H1 (cell line): ENCODE measurements around the gene HNRNPM. TPM values are rescaled to one million over a fixed set of nuclear protein-coding genes. Genes with fewer than 3 reads are reported as not detected.
"Not testable (repeated sequence)": the region's sequence is repeated elsewhere in the genome, so short reads cannot be mapped to it uniquely, and the experiment has no call there.

Experiments
- CTCF ChIA-PET: fragments of 300-600 bp; sonication (Branson Sonifier 250); formaldehyde crosslinking; loops from one replicate; lab custom pipeline; 2021; ENCODE audit not compliant: partially characterized antibody; lab: Charles Lee
- POLR2A ChIA-PET: fragments of 300-600 bp; sonication (Branson Sonifier 250); formaldehyde crosslinking; loops from one replicate; lab custom pipeline; 2021; ENCODE audit warnings: inconsistent platforms; ENCODE audit not compliant: partially characterized antibody; lab: Charles Lee
- DNase-seq, 2 experiments: peaks; one replicate each; pipeline versions ENCODE4 v3.0.0 to v3.0.0-alpha.2; 2010 to 2022; ENCODE audit warnings: low spot score in 2 of 2, low read depth in 1 of 2, mixed read lengths in 1 of 2
- FAIRE-seq: peaks from 2 replicates; lab custom pipeline; 2011; peaks lifted over from hg19 to GRCh38; lab: Jason Lieb, UNC
- H2AFZ ChIP-seq: 2 replicates; pipeline ENCODE4 v1.8.1; 2012; ENCODE audit warnings: low read length, inconsistent platforms
- H2AK5ac ChIP-seq: 2 replicates; pipeline ENCODE4 v1.6.1; 2013; ENCODE audit warnings: low read depth, low read length
- H2BK120ac ChIP-seq: replicated peaks from 2 replicates; pipeline ENCODE3; 2013; ENCODE audit warnings: low read depth, low read length, inconsistent platforms
- H2BK12ac ChIP-seq: 2 replicates; pipeline ENCODE4 v1.6.1; 2013; ENCODE audit warnings: low read depth, low read length
- H2BK15ac ChIP-seq: 2 replicates; pipeline ENCODE4 v1.6.1; 2013; ENCODE audit warnings: low read length
- H2BK20ac ChIP-seq: 2 replicates; pipeline ENCODE4 v1.6.1; 2013; ENCODE audit warnings: low read length
- H2BK5ac ChIP-seq: 2 replicates; pipeline ENCODE4 v1.6.1; 2013; ENCODE audit warnings: low read depth, low read length
- H3K14ac ChIP-seq: 2 replicates; pipeline ENCODE4 v1.6.1; 2013; ENCODE audit warnings: inconsistent platforms; ENCODE audit not compliant: insufficient read length
- H3K18ac ChIP-seq: 2 replicates; pipeline ENCODE4 v1.6.1; 2013; ENCODE audit warnings: low read length; ENCODE audit errors: extremely low read depth
- H3K23ac ChIP-seq: 2 replicates; pipeline ENCODE4 v1.6.1; 2013; ENCODE audit warnings: inconsistent platforms; ENCODE audit not compliant: insufficient read length
- H3K23me2 ChIP-seq: 2 replicates; pipeline ENCODE4 v1.6.1; 2013; ENCODE audit warnings: low read depth, low read length
- H3K27ac ChIP-seq: 2 replicates; pipeline ENCODE4 v1.6.1; 2011; ENCODE audit warnings: low read depth, low read length, inconsistent platforms
- H3K27me3 ChIP-seq, 4 experiments: replicated peaks in 1 of 4; 1 replicate in 1 of 4; 2 replicates in 3 of 4; pipeline versions ENCODE4 v1.6.1 to v1.8.1; 2011 to 2013; ENCODE audit warnings: low read length in 3 of 4, mild to moderate bottlenecking in 3 of 4, inconsistent platforms in 2 of 4, mixed read lengths in 2 of 4, moderate library complexity in 1 of 4; ENCODE audit not compliant: control insufficient read depth in 3 of 4, insufficient read depth in 3 of 4; ENCODE audit errors: extremely low read depth in 1 of 4
- H3K36me3 ChIP-seq, 4 experiments: 2 replicates each; pipeline versions ENCODE4 v1.6.1 to v1.8.1; 2011 to 2013; ENCODE audit warnings: mild to moderate bottlenecking in 4 of 4, low read length in 3 of 4, moderate library complexity in 2 of 4, control low read depth in 1 of 4, inconsistent platforms in 1 of 4; ENCODE audit not compliant: insufficient read depth in 4 of 4, control insufficient read depth in 2 of 4
- H3K4ac ChIP-seq: replicated peaks from 2 replicates; pipeline ENCODE3; 2013; ENCODE audit warnings: low read length, low read depth, mixed read lengths, inconsistent platforms; ENCODE audit not compliant: insufficient read length
- H3K4me1 ChIP-seq, 4 experiments: replicated peaks in 1 of 4; 1 replicate in 1 of 4; 2 replicates in 3 of 4; pipeline versions ENCODE4 v1.6.1 to v1.8.1; 2011 to 2013; ENCODE audit warnings: low read length in 3 of 4, inconsistent platforms in 2 of 4, mixed read lengths in 1 of 4; ENCODE audit not compliant: insufficient read depth in 4 of 4, control insufficient read depth in 3 of 4
- H3K4me2 ChIP-seq, 2 experiments: 2 replicates each; pipeline versions ENCODE4 v1.6.1 to v1.8.1; 2011 to 2013; ENCODE audit warnings: low read depth in 2 of 2, low read length in 2 of 2, control low read depth in 1 of 2, inconsistent platforms in 1 of 2, mild to moderate bottlenecking in 1 of 2; ENCODE audit not compliant: insufficient read depth in 1 of 2
- H3K4me3 ChIP-seq, 4 experiments: fragments of 200-600, 300-600 bp in 1 of 4; sonication (generic), shearing (Covaris generic), sonication (Bioruptor Twin) in 1 of 4; 2 replicates each; pipeline versions ENCODE4 v1.5.1 to v1.8.1; 2011 to 2016; ENCODE audit warnings: low read length in 4 of 4, low read depth in 3 of 4, control low read depth in 2 of 4, inconsistent platforms in 2 of 4, mild to moderate bottlenecking in 2 of 4, mixed read lengths in 1 of 4, moderate library complexity in 1 of 4; ENCODE audit not compliant: insufficient read depth in 2 of 4; ENCODE audit errors: extremely low read depth in 1 of 4
- H3K56ac ChIP-seq: replicated peaks from 2 replicates; pipeline ENCODE3; 2013; ENCODE audit warnings: low read depth, mild to moderate bottlenecking, mixed read lengths, low read length, inconsistent platforms; ENCODE audit not compliant: insufficient read length
- H3K79me1 ChIP-seq: 2 replicates; pipeline ENCODE4 v1.6.1; 2013; ENCODE audit warnings: low read depth, low read length, control low read depth
- H3K79me2 ChIP-seq, 2 experiments: 2 replicates each; pipeline versions ENCODE4 v1.6.1 to v1.8.1; 2012 to 2013; ENCODE audit warnings: low read length in 2 of 2, mild to moderate bottlenecking in 2 of 2, inconsistent platforms in 1 of 2; ENCODE audit not compliant: insufficient read depth in 2 of 2, control insufficient read depth in 1 of 2
- H3K9ac ChIP-seq, 4 experiments: replicated peaks in 1 of 4; 1 replicate in 1 of 4; 2 replicates in 3 of 4; pipeline versions ENCODE4 v1.6.1 to v1.8.1; 2011 to 2013; ENCODE audit warnings: low read depth in 3 of 4, low read length in 3 of 4, control low read depth in 2 of 4, mild to moderate bottlenecking in 2 of 4, moderate library complexity in 2 of 4, inconsistent platforms in 1 of 4; ENCODE audit errors: extremely low read depth in 1 of 4
- H3K9me3 ChIP-seq, 2 experiments: 2 replicates each; pipeline versions ENCODE4 v1.6.1 to v1.8.1; 2012 to 2013; ENCODE audit warnings: mild to moderate bottlenecking in 2 of 2, moderate library complexity in 2 of 2, control low read depth in 1 of 2, inconsistent platforms in 1 of 2, low read depth in 1 of 2, low read length in 1 of 2, mixed read lengths in 1 of 2; ENCODE audit not compliant: insufficient read depth in 2 of 2
- H4K20me1 ChIP-seq, 2 experiments: replicated peaks in 1 of 2; 2 replicates each; pipeline versions ENCODE3 to v1.8.1; 2011 to 2013; ENCODE audit warnings: inconsistent platforms in 2 of 2, low read length in 2 of 2, mild to moderate bottlenecking in 1 of 2; ENCODE audit not compliant: insufficient read depth in 2 of 2, control insufficient read depth in 1 of 2
- H4K5ac ChIP-seq: 2 replicates; pipeline ENCODE4 v1.6.1; 2013; ENCODE audit warnings: low read length, low read depth, mixed read lengths, inconsistent platforms; ENCODE audit not compliant: insufficient read length
- H4K8ac ChIP-seq: 2 replicates; pipeline ENCODE4 v1.8.0; 2013; ENCODE audit warnings: mild to moderate bottlenecking, moderate library complexity, low read length, inconsistent platforms; ENCODE audit not compliant: insufficient read depth; ENCODE audit errors: extremely low read depth
- H4K91ac ChIP-seq: replicated peaks from 2 replicates; pipeline ENCODE3; 2013; ENCODE audit warnings: low read length, mixed read lengths, inconsistent platforms; ENCODE audit not compliant: insufficient read length
- WGBS, 2 experiments: shearing (Covaris generic) in 1 of 2; methylation state at CpG; one replicate each; pipeline versions ENCODE4 v1.1.6 to v1.1.7; 2013 to 2015; ENCODE audit warnings: low lambda C conversion rate in 2 of 2, mixed read lengths in 2 of 2, inconsistent platforms in 1 of 2, low coverage in 1 of 2, missing lambda C conversion rate in 1 of 2; ENCODE audit not compliant: insufficient replicate concordance in 2 of 2, insufficient coverage in 1 of 2, insufficient read length in 1 of 2; ENCODE audit errors: extremely low coverage in 1 of 2, missing lambda C conversion rate in 1 of 2; 5-methylcytosine and 5-hydroxymethylcytosine counted together
- polyA plus RNA-seq, 7 experiments: library from polyadenylated mRNA; depleted of rRNA in 3 of 7; stranded (reverse) in 5 of 7; unstranded in 2 of 7; fragments of >200 nt in 5 of 7; fragments of 200-250 nt in 2 of 7; gene quantifications; 1 replicate in 5 of 7; 2 replicates in 1 of 7; 4 replicates in 1 of 7; pipeline versions ENCODE4 v1.2.1 to v1.2.3, GENCODE V29; 2011 to 2013; ENCODE audit warnings: missing spikeins in 2 of 7, mixed read lengths in 2 of 7
- total RNA-seq: library from RNA; stranded (reverse); fragmentation: NEBNext Ultra II Directional; extraction: Animal tissue kit (Norgen Biotek cat#: 25700); gene quantifications from 2 replicates; pipeline ENCODE4 v1.2.1, GENCODE V29; 2021

Gene HNRNPM
- total and polyA plus RNA-seq, 2 of the 8 experiments (the other 6 are each of a cell fraction or from before 2014, with no cell fraction given): 375 to 474 TPM

GRCh38 chr19:8425331-8425730 is 19.4 kb upstream of the HNRNPM start:
- not testable (repeated sequence) for FAIRE-seq

More at GRCh38 chr19:8425331-8425730, 19.4 kb upstream of the HNRNPM start:
- H3K56ac ChIP-seq, H3K36me3 ChIP-seq, H4K20me1 ChIP-seq, H3K79me1 ChIP-seq, H2BK20ac ChIP-seq, H4K91ac ChIP-seq, H3K4me2 ChIP-seq, H3K23me2 ChIP-seq, H3K4me1 ChIP-seq, H3K9me3 ChIP-seq, H3K4ac ChIP-seq, H2BK120ac ChIP-seq, H2AFZ ChIP-seq, H3K14ac ChIP-seq, H3K23ac ChIP-seq, H2BK5ac ChIP-seq, H4K8ac ChIP-seq, H2BK12ac ChIP-seq, H3K9ac ChIP-seq, H3K79me2 ChIP-seq, H3K4me3 ChIP-seq, H3K27me3 ChIP-seq, H3K18ac ChIP-seq, DNase-seq, H3K27ac ChIP-seq, H2BK15ac ChIP-seq, H4K5ac ChIP-seq, H2AK5ac ChIP-seq: not testable (repeated sequence)
- ChIA-PET POLR2A (interaction anchor here (0.9 kb wide), 1 partner anchor 72 kb away, joined by 3 read pairs; no protein-coding TSS in a partner anchor), CTCF (interaction anchor here (1.3 to 4.3 kb wide), 3 partner anchors 13 to 78 kb away, joined by 3 to 16 read pairs (median 3); no protein-coding TSS in a partner anchor)
- 90% methylated on average over 6 of the region's 6 CpGs; no CpG with 5 or more reads in 1 of the 2 experiments for WGBS, 2 experiments
